D341Med (cell line): ENCODE results near the gene MYO6.
"Not testable (repeated sequence)": the region's sequence is repeated elsewhere in the genome, so short reads cannot be mapped to it uniquely, and the experiment has no call there.

Source experiments
- DNase-seq: peaks from one replicate; pipeline ENCODE4 v3.0.0; 2012; ENCODE audit warnings: low spot score

Gene MYO6

GRCh38 chr6:75893058-75893775 lies 144.2 kb downstream of the MYO6 start:
- peak; percentile 41 for DNase-seq

GRCh38 chr6:75893776-75894152 lies 144.7 kb downstream of the MYO6 start:
- no peak for DNase-seq

GRCh38 chr6:75896526-75896925 lies 147.5 kb downstream of the MYO6 start:
- no peak for DNase-seq

DNA sequence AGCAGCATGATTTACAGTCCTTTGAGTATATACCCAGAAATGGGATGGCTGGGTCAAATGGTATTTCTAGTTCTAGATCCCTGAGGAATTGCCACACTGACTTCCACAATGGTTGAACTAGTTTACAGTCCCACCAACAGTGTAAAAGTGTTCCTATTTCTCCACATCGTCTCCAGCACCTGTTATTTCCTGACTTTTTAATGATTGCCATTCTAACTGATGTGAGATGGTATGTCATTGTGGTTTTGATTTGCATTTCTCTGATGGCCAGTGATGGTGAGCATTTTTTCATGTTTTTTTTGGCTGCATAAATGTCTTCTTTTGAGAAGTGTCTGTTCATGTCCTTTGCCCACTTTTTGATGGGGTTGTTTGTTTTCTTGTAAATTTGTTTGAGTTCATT lies 151.2 kb downstream of the MYO6 start:
- not testable (repeated sequence) for DNase-seq

GRCh38 chr6:75905129-75905528 lies 156.1 kb downstream of the MYO6 start:
- not testable (repeated sequence) for DNase-seq

DNA sequence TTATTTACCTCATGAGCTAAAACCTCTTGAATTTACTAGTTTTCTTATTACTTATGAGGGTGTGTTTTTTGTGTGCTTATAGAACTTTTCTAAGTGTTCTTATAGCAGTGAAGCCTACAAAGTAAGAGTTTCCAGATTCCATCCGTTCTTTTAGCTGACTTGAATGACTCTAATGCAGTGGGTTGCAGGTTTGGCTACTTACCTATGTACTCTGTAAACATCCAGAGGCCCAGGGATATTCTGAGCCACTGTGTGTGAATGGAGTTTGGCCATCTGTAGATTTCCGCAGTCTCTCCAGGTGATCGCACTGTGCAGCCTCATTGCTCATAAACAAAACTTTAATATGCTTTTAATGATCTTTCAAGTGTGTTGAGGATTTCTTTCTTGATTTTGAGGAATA lies 157.8 kb downstream of the MYO6 start:
- DNase-seq: no peak

DNA sequence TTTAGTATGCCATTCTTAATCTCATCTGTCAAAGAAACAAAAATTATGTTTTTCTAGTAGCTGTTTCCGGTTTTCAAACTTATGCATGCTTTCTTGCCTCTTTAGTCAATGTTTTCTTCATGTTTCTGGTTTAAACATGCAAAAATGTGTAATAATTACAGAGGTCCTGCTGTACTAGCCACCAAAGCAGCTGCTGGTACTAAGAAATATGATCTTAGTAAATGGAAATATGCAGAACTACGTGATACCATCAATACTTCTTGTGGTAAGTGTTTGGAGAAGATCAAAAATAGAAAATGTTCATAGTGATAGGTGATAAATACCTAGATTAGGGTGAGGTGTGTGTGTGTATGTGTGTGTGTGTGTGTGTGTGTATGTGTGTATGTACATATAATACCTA lies 158.4 kb downstream of the MYO6 start:
- DNase-seq: no peak

- no peak for DNase-seq
Observed at GRCh38 chr6:75913040-75913439, 164.0 kb downstream of the MYO6 start.

GRCh38 chr6:75922226-75922625 lies 173.2 kb downstream of the MYO6 start:
- DNase-seq: no peak

DNA sequence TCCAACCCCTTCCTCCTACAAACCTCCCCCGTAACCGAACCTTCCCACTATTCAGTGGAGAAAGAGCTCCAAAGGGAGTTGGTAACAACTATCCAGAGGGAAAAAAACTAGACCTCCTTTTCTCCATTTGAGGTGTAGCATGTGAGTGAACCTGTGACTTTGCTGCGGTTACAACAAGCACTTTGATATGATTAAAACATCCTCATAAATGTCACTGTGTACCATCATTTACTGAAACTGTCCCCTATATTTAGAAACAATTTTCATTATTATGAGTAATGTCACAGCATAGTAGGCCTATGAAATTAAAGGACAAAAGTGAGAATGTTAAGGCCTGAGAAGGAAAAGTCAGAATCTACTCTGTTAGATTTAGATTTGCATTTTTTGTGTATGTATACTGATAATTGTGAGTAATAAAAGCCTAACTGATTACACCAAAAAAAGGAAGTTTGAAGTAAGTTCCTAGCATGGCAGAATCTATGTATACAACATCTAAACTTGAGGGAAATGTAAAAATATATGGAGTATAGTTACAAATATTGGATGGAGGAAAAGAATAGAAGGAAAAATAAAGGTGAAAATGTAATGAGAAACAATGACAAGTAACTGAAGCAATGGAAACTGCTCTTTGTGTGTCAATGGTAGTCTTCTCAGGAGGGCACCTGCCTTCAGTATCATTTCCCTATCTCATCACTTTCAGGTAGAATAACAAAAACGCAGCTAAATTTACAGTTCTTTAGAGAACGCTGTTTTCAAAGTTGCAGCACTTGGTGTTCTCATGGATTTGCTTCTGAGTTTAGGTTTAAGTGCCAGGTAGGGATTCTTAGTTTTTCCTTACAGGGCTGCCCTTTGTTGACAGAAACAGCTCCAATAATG lies 177.5 kb downstream of the MYO6 start:
- DNase-seq: no peak

DNA sequence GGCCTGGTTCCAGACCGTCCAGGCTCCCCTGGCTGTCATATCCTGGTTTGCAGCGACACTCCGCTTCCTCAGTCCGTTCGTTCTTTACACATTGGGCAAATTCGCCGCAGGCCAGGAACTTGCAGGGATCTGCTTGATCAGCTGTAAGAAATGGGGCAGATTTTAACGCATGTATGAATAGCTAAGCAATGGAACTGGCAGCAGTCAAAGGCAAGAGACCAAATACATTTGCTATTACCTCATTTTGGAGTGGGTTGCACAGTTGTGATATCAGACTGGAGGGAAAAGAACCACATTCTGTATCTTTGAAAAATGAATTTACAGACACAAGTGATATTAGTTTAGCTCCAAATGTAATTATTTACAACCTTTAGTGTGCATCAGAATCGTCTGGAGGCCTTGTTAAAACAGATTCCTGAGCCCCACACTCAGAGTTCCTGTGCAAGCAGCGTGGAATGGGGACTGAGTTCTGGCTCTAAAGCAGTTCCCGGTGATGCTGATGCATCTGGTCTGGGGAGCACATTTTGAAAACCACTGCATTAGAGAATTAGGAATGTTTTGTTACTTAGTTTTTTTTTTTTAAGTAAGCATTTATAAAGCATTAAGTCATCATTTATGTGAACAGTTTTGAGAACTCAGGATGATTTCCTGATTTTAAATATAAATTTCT lies 182.1 kb downstream of the MYO6 start:
- DNase-seq: no peak

DNA sequence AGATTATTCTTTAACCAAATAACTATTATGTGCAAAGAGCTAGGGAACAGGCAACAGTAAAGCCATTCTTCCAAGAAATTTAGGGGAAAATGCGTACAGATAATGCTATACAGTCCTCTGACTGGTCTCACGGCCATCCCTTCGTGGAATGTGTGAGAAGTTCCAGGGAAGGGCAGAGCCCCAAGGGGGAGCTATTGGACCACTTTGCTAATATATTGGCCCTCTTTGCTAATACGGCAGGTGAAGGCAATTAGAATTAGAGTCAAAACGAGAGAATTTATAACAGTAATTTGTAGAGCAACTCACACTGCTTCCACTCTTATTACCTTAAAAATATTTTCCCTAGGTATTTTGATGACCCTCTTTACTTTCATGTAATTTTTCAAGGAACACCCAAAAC lies 183.0 kb downstream of the MYO6 start:
- peak; percentile 67 for DNase-seq

GRCh38 chr6:75933387-75933975 lies 184.4 kb downstream of the MYO6 start:
- DNase-seq: no peak

DNA sequence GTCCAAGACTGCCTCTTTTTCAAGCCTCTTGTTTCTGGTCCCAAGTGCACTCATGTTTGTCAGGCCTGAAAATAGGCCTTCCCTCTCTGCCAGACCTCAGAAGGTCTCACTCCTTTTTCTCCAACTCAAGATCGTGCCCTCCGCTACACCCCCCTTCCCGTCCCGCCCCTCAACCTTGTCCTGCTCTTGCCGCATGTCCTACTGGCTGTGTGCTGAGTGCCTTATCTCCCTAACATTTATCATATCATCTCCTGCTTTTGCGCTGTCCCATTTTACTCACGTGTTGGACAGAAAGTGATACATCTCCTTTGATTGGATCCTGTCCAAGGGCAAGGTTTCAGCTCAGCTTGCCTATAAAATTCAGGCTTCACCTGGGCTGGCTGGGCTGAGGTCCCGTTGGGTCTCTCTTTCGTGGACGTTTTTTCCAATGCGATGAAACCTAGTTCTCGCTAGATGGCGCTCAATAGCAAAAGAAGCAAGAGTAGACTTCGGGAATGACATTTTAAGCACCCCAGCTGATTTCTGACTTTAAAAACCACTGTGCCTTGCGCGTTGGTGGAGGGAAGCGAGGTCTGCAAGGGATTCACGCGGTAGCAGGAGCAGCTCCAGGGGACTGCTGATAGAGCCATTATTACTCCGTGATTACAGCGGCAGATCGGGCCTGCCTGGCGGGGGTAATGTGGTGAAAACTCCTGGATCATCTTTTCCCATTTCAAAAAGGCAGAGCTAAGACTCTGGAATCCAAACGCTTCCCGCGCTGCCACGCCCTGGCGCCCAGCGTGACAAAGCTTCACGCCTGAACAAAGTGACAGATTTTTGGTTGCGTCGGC lies 185.8 kb downstream of the MYO6 start:
- DNase-seq: peak; percentile 76

- no peak for DNase-seq
Observed at GRCh38 chr6:75935473-75935793, 186.4 kb downstream of the MYO6 start.

GRCh38 chr6:75936682-75937081 lies 187.6 kb downstream of the MYO6 start:
- DNase-seq: no peak

GRCh38 chr6:75937846-75938245 lies 188.8 kb downstream of the MYO6 start:
- DNase-seq: no peak

DNA sequence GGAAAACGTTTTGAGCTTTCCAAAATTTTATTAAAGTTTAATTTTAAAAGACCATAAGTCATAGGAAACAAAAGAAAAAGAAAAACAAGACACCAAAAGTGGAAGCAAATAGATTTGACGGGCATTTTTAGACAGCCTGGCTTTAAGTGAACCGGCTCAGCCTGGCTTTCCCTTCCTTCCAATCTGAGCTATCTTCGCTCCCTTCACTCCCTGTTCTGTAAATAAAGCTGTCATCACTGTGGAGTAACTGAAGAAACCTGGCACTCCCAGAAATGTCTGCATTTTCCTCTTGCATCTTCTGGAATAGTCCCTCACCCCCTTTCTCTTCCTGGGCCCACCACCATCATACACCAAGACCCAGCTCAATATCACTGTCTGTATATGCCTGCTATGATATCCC lies 191.5 kb downstream of the MYO6 start:
- no peak for DNase-seq

DNA sequence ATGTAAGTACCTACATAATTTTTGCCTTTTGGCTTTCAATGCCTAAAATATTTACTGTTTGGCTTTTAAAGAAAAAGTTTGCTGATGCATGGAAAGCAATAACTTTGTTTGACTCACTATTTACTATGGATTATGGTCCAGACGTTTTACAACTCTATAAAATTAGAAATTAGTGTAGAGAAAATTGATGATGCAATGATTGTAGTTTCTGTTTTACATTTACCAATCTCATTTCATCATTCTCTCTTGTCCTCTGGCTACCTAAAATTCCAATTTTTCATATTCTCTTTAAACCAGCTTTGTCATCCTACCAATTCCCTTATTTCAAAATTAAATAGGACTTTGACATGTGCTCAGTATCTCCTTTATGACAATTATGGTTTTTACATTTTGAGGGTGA lies 192.5 kb downstream of the MYO6 start:
- no peak for DNase-seq

DNA sequence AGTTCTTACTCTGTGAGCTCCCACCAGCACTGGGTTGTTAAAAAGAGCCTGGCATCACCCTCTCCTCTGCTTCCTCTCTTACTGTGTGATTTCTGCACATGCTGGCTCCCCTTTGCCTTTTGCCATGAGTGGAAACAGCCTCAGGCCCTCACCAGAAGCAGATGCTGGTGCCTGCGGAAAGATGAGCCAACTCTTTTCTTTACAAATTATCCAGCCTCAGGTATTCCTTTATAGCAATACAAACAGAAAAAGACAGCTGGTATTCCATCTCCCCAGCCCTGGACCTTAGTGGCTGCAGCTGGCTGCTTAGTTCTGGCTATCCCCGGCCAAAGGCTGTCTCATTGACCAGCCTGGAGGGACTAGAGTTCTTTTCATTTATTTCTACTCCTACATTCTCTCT lies 194.3 kb downstream of the MYO6 start:
- no peak for DNase-seq

DNA sequence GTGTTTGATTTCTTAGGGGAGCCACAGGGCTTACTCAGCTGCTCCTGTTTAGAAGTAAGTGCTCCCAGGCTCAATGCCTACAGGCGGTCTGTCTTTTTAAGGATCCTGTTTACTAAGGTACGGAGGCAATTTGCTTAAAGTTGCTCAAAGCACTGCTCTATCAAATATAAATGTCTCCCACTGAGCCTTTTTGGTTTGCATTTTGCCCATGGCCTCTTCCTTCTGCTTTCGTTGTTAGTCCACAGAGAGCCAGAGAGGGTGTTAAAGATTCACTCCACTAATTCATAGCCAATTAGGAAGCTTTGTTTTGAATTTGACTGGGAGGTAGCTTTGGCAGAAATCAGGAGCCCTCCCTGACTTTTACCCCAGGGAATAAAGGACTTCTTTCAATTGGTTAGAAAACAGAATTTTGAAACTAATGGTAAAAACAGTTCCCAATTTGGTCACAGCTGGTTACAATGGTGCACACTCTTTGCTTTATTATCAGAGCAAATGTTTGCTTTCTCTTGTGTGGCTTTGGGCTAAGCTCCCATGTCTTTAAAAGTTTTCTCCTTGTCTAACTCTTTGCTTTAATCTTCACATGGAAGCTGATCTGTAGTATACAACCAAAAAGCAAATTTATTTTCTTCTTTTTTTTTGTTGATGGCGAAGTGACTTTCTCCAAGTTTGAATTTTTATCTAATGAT lies 197.2 kb downstream of the MYO6 start:
- no peak for DNase-seq
